Measurements from ENCODE around the gene SMG6.
"Not testable (repeated sequence)": the region's sequence is repeated elsewhere in the genome, so short reads cannot be mapped to it uniquely, and the experiment has no call there.

SMG6 gene

GRCh38 chr17:2019723-2020122 is 283.9 kb downstream of the SMG6 start:
- no peak for DNase-seq

- DNase-seq: no peak
These were observed 284.7 kb downstream of the SMG6 start for GRCh38 chr17:2018716-2019510.

- DNase-seq: no peak
These were observed 286.2 kb downstream of the SMG6 start for GRCh38 chr17:2017274-2017941.

- no peak for DNase-seq
These were observed 287.1 kb downstream of the SMG6 start for GRCh38 chr17:2016494-2016893.

- no peak for DNase-seq
These were observed 288.3 kb downstream of the SMG6 start for GRCh38 chr17:2015314-2015713.

- no peak for DNase-seq
These were observed 289.6 kb downstream of the SMG6 start for GRCh38 chr17:2013994-2014317.

- DNase-seq: not testable (repeated sequence)
These were observed 290.2 kb downstream of the SMG6 start for GRCh38 chr17:2013220-2013993.

GRCh38 chr17:2012499-2012898 is 291.1 kb downstream of the SMG6 start:
- DNase-seq: no peak

- peak; percentile 62 for DNase-seq
These were observed 291.9 kb downstream of the SMG6 start for GRCh38 chr17:2011411-2012371.
